GM19351 (cell line): ENCODE data around the gene DSP.

Experiments
- ATAC-seq: cut with Tn5 transposase; IDR thresholded peaks from one replicate; pipeline ENCODE4 v1.9.1; 2021; ENCODE audit warnings: mild to moderate bottlenecking, moderate library complexity; ENCODE audit not compliant: unreplicated experiment

DSP gene

DNA sequence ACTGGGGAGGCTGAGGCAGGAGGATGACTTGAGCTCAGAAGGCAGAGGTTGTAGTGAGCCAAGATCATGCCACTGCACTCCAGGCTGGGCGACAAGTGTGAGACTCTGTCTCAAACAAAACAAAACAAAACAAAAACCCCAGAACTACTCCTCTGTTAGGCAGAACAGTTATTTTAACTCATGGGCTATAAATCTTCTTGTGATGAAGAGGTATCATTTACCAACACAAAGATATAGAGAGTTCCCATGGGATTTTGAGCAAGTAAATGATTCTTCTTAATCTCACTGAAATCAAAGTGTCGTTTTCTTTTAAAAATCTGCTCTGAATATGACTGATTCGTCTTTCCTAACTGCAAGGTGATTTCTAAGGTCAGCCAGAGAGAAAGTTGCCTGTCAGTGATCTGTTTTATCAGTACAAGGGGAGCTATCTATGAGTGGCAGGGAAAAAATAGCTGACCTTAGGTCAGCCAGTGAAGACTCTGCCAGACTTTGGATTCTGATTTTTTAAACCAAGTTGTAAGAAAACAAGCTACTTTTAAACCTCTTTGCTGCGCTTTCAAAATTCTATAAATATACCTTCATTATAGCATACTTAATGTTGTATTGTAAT, 3.8 kb upstream of the DSP start:
- ATAC-seq: no peak

DNA sequence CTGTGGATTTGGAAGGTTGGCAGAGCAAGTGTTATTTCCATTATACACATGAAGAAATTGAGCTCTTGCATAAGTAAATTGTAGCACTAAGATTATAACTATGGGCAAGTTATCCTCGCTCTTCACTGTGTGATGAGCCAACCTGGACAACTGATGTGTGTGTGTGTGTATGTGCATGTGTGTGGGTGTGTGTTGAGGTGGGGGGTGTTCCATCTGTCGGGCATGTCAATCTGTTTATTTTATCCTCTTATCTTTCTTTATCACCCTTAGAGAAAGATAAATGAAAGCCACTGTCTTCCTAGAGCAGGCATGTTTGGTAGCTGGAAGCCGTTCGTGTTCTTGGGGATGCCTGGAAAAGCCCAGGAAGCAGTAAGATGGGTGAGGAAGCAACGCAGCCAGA, 3.0 kb upstream of the DSP start:
- no peak for ATAC-seq

DNA sequence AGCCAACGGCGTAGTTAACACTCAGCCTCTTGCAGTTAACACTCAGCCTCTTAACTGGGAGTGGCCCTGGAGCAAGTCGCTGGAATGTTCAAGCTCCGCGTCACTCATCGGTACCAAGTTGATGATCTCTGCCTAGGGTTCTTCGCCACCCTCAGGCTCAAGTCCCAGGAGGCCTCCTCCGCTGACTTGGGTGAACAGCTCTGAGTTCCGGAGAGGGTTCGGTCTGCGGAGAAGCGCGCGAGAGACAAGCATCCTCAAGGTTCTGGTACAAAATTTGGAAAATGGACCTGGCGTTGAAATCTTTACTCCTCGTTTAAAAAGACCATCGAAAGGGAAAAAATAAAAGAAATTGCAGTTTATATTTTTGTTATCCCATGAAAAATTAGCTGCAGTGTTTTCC, 876 bp upstream of the DSP start:
- ATAC-seq: no peak

DNA sequence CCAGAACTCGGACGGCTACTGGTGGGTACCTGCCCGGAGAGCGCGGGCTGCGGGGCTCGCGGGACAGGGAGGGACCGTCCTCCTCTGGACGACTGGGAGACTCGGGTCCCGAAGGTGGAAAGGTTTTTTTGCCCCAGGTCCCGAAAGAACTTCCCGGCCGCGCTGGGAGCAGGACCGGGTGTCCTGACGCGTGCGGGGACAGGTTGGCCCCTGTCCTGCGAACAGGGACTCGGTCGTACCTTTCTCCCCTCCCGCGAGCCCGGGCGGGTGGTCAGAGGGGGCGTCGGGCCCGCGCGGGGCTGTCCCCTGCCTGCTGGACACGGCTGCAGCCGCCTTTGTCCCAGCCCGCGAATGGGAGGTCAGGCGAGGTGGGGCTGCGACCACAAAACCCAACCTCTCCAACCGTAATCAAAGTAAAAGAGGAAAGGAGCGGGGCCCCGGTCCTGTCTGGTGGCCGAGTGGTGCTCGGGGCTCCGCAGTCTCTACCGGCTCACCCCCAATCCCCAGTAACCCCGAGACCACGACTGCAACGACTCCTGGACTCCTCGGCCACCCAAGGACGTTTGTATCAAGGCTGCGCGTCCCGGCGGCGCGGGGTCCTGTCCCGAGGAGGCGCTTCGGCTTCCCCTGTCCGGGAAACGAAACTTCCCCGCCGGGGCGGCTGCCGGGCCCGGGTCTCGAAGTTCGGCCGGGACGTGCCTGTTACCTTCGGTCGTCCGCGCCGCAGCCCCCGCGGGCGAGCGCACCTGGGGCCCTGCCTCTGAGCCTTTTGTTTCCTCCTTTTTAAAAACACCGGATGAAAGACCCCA, 798 bp downstream of the DSP start:
- ATAC-seq: peak; percentile 11

DNA sequence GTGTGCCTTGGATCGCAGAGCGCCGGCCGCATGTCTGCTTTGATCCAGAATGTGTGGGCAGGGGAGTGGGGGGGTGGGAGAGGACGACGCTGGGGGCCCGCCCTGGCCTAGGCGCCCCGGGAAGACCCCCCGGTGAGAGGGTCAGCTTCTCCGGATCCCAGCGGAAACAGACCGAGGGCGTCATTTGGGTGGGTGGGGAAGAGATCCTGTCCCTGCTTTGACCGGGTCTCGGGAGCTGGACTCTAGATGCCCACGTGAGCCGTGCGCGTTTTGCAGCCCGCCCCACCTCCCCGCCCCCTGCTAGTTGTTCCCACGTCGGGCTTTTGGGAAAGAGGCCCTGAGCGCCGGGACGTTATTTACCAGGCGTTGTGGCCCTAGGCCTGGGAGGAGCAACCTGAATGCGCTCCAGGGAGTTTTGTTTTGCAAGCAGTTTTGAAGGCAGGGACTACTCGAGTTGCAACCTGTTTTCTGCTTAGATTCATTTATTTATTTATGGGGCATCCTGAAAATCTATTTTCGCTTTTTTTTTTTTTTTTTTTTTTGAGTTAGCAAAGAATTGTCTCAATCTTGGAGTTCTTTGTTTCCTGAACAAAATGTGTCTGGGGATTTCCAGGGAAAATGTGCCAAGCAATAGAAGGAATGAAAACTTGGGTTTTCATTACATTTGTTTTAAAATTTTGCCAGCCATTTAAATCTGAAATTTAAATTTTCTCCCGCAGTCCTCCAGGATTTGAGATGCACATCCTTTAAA, 1.6 kb downstream of the DSP start:
- no peak for ATAC-seq

DNA sequence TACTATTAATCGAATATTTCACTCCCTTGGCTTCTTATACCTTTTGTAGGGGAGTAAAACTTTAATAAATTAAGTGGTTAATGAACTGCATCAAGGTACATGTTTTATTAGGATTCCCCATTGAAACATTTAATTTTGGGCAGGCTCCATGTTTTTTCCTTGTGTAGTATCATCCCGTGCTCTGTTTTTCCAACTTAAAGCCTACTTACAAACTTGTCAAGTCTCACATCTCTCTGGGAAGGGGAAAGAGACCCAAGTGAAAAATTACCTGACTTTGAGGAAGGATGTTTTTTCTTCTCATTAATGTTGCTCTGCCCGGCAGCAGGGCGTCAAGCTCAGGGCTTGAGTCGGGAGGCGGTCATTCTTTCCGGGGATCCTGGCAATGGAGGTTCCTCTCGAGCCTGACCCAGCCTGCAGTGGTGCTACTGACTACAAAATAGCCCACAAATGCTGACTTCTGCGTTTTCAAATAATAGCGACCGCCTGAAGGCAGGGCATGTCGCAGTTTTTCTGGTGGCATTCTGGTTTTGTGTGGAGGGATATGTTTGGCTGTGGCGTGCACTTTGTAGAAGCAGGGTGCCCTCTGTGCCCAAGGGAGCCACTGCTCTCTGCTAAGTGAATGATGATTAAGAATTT, 2.4 kb downstream of the DSP start:
- ATAC-seq: no peak

DNA sequence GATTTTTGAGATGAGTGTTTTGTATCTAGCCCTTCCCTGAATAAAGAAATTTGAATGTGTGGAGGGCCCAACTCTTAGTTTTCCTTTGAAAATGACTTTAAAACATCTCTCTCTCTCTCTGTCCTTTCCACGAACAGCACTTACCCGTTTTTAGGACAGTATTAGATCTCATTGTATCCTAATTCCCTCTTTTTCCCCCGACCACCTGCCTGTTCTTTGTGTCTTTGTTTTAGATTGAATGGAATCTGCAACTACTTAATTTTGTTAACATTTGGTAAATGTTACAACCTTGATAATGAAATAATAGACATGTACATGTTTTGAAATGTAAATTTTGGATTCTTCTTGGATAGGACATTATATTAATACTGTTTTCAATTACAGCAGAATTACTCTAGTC, 3.1 kb downstream of the DSP start:
- ATAC-seq: no peak

DNA sequence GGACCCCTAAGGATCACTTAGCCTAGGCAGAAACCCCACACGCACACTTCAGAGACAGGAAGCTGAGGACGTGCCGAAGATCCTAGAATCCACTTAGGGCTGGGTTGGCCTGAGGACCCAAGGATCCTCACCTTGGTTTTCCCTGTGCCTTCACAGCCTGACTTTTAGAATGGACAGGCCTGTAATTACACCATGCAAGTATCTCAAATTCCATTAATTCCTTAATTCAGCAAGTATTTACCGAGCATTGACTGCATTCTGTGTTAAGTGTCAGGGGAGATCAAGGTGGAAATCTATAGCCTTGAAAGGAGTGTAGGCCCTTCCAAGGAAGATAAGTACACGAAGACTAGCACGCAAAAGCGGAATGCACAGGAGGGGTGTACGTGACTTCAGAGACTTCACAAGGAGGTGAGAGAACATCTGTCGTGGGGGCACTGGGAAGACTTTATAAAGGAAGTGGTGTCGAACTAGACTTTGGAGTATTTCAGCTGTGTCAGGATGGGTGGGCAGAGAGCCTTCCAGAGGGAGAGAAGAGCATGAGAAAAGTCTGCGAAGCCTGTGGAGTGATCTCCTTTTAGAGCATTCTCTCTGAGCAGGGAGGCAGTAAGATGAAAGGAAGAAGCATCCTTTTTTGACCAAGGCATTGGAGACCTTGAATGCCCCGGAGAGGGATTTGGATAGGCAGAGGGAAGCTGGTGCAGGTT, 4.0 kb downstream of the DSP start:
- ATAC-seq: no peak

DNA sequence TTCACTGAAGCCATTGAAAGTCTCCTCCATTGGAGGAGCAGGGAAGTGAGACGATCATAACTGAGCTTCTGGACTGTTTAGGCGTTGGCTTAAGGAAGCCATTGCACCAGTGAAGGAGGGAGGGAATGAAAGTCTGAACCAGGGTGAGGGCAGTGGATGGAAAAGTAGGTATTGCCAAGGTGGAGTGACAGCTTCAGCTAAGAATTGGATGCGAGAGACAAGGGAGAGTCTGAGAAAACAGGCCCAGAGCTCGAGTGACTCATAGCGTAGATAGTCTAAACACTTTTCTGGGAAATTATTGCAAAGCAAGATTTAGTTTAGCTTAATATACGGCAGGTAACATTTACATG, 4.5 kb downstream of the DSP start:
- ATAC-seq: no peak

DNA sequence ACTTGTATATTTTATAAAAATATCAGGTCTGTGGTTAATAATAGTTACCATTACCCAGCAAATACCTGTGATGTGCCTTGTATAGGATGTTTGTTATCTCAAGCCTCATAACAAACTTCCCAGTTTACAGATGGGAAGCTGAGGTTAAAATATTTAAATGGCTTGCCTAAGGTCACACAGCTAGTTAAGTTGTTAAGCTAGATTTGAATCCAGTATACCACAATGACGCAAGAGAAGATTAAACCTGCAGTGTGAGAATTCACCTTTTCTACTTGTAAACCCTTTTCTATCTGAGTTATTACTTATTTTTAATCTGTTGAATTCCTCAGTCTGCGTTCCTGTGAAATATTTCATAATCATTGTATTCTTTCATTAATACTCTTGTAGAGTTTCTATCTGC, 4.9 kb downstream of the DSP start:
- ATAC-seq: no peak

DNA sequence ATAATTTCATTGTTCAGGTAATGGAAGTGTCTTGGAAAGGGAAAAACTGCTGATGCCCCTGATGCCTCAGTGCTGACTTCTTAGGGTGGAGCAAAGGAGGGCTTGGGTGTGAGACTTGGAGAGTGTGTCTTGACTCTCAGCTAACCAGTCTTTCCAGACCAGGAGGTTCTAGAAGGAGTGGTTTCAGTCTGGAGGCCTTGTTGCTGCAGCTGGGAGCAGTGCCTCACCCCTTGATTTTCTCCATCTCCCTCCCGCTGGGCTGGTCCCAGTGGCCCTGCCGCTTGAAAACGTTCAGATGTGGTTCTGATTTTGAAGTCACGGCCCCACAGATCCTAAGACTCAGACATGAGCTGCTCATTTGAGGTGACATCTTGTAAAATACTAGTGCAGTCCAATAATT, 5.4 kb downstream of the DSP start:
- ATAC-seq: no peak

DNA sequence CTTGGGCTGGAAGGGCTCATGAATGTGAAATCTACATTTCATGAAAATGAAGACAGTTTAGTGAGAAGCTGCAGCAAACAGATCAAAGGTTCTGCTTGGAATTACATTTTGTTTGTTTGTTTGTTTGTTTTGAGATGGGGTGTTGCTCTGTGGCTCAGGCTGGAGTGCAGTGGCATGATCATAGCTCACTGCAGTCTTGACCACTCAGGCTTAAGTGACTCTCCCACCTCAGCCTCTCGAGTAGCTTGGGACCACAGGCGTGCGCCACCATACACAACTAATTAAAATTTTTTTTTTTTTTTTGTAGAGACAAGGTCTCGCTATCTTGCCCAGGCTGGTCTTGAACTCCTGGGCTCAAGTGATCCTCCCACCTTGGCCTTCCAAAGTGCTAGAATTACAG, 5.8 kb downstream of the DSP start:
- ATAC-seq: no peak

DNA sequence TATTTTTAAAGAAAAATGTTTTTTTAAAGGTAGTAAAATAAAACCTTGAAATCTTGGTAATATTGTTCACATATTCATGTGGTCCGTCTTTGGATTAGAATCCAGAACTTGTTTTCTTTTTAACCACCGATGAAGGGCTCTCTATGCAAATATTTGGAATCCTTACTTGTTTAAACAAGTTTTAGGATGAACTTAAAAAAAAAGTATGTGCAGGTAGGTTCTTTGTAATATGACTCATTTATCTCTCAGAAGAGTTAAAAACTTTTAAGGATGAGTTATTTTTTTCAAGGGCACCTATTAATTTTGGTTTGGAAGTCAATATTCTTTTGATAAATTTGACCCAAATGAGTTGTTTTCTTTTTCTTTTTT, 8.9 kb downstream of the DSP start:
- ATAC-seq: no peak

DNA sequence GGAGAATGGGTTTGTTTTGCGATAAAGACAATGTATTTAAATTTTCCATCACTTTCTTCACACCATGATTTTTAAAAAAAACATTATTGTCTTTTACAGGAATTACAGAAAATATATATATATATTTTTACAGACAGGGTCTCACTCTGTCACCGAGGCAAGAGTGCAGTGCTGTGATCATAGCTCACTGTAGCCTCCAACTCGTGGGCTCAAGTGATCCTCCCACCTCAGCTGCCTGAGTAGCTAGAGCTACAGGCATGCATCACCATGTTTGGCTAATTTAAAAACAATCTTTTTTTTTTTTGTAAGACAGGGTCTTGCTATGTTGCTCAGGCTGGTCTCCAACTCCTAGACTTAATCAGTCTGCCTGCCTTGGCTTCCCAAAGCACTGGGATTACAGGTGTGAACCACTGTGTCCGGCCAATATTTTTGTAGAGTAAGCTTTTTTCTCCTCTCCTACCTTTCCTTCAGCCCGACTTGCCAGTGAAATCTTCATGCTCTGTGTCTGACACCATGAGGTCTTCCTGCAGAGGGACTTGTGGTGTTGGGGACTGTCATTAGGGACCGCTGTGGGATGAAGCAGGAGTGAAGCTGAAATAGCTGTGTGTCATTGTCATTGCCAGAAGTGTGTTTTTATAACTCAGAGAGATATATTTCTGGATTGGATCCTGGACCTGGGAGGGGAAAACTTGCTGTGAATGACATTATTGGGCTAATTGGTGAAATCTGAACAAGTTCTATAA, 13.2 kb downstream of the DSP start:
- ATAC-seq: no peak

DNA sequence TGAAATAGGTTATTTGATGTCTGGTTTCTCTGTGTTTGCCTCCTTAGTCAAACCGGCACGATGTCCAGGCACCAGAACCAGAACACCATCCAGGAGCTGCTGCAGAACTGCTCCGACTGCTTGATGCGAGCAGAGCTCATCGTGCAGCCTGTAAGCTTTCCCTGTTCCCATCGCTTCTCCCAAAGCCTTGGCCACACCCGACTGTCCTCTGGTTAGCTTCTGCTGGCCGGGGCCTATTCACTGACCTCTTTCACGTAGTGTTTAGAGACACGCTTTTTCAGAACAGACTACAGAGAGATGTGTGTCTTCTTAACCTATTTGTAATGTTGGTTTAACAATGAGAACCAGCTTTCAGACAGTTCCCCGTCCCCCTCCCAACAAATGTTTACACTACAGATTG, 14.2 kb downstream of the DSP start:
- no peak for ATAC-seq

DNA sequence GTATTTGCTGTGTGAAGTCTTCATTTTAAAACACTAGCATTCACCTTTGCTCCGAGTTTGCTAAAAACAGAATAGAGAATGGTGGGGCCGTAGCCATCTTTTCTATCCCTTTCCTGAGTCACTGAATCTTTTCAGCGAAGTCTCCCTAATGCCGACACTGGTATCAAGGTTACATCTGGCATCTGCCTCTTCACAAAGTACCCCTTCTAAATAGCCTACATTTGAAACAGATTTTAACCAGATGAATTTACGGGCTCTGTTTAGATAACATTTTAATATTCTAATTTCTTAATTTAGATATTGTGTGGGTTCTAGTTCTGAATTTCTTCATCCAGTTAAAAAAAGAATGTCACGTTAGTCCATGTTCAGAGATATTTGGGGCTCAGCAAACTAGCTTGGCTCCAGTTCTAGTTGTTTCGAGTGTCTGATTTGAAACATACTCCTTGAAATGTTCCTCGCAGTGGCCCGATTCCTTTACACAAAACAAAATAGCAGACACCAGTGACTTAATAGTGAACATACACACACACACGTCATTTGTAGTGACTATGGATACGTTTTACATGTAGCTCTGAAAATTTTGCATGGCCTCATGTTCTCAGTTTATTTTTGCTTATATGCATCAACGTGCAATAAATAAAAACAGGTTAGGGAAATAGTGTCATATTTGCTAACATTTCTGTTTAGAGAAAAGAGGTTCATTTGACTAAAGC, 15.1 kb downstream of the DSP start:
- no peak for ATAC-seq

DNA sequence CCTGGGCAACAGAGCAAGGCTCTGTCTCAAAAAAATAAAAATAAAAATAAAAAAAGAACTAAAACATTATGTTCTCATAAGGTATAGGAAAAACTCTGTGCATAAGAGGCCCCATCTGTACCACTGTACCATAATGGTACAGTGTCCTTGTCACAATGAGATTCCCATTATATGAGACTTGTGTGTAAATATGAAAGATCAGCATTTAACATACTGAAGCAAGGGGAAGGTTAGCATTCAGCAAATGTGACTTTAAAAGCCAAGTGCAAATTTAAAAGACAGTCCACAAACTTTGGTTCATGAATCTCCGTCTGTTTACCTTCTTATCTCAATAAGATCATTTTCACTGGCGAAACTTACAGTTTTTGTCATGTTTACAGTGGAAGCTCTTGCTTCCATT, 16.2 kb downstream of the DSP start:
- no peak for ATAC-seq

DNA sequence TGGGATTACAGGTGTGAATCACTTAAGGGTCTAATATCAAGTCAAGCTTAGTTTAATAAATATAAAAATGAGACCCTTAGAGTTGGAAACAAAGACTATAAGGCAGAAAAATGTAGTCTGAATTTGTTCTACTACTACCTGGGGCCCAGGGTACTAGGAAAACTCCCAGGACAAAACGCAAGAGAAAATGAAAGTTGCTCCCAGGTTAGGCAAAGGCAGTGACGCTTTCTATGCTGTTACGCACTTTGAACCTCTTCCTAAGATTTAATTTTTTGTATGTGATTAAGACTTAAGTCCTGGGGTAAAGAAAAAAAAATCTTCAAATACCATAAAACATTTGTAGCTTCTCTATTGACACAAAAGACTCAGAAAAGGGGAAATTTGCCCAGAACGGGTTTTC, 17.3 kb downstream of the DSP start:
- ATAC-seq: no peak

DNA sequence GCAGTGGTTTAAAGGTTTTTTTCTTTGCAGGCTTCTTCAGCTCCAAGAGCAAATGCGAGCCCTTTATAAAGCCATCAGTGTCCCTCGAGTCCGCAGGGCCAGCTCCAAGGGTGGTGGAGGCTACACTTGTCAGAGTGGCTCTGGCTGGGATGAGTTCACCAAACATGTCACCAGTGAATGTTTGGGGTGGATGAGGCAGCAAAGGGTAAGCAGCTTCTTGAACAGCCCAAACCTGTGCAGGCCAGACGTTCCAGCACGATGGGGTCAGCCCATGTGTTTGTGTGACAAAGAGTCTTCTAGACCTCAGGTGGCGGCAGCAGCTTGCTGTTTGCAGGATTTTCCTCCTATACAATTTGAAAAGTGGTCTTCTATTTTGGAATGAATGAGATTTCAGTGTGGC, 17.7 kb downstream of the DSP start:
- ATAC-seq: no peak
